SU-DHL-6 (cell line): ENCODE data around the gene LRRC2.

ENCODE experiments used
- CTCF ChIP-seq: fragments of 200-600 bp; sonication (generic); IDR thresholded peaks from one replicate; pipeline ENCODE4 v1.5.1; 2017; ENCODE audit warnings: antibody characterized with exemption, mild to moderate bottlenecking, low read length, moderate library complexity; ENCODE audit not compliant: insufficient read depth, poor library complexity, severe bottlenecking
- EZH2phosphoT487 ChIP-seq: fragments of 200-600 bp; sonication (generic), shearing (Covaris generic); conservative IDR thresholded peaks from 2 replicates; pipeline ENCODE4 v1.6.1; 2018; ENCODE audit warnings: mild to moderate bottlenecking, antibody characterized with exemption, low read length, moderate library complexity, mixed read lengths

DNA sequence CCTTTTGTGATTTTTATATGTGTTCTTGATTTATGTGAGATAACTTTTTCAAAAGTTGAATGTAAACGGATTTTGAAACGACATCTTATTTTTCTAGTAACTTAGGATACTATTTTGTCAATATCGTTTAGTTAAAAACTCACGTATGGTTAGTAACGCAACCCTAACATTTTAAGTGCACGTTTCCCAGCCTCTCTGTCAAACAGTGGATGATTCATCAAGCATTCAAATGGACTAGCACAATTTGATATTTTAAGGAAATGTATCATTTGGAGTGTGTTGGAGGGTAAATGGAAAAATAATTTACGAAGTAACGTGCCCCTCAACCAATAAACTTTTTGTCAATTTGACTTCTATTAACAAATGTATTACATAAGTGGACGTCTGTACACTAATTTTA, 45.0 kb downstream of the LRRC2 start:
- TF ChIP-seq CTCF, result no peak
- no peak for TF ChIP-seq EZH2phosphoT487
